ENCODE measurements around the gene EPB41L5.

- TF ChIP-seq CTCF (IDR thresholded peaks at IDR 0.05; ENCODE audit: low read length) (no peak), EZH2 (IDR thresholded peaks at IDR 0.05; ENCODE audit: borderline replicate concordance, low read length) (no peak)
Observed at GRCh38 chr2:120012771-120013596, at the start of gene EPB41L5.
